ENCODE measurements around the gene ZC3H18. TPM values are rescaled to one million over a fixed set of nuclear protein-coding genes. Genes with fewer than 3 reads are reported as not detected.

ZC3H18 gene
- total and polyA plus RNA-seq, 2 of the 4 experiments (the other 2 are of a cell fraction), result 3.4 to 21.3 TPM

- DNase-seq (no peak), ATAC-seq (ENCODE audit: low read depth) (no peak)
- Histone ChIP-seq H4K8ac (ENCODE audit: low read depth in 2 of 2, low read length in 2 of 2) (no peak overlapping the region), H2BK120ac (ENCODE audit: low read depth, low read length) (no peak overlapping the region), H4K20me1 (ENCODE audit: insufficient read depth, low read length) (no peaks in the 10 kb centered on the region), H2BK5ac (ENCODE audit: low read depth, low read length, poor library complexity, severe bottlenecking) (no peak overlapping the region), H3K4me1 (ENCODE audit: control insufficient read depth, insufficient read depth, low read length) (no peaks in the 10 kb centered on the region), H3K9me1 (ENCODE audit: insufficient read depth, low read length) (no peaks in the 10 kb centered on the region), H2AK5ac (ENCODE audit: low read depth, low read length) (no peak overlapping the region), H3K4me3 (ENCODE audit: insufficient read depth, low read depth, low read length) (no peak overlapping the region), H3K36me3 (ENCODE audit: control insufficient read depth, insufficient read depth, low read length) (peaks cover 8% of the 10 kb centered on the region; the same call in 1 of the 2 replicates), H3K79me1 (ENCODE audit: low read depth in 1 of 2, low read length in 2 of 2) (no peaks in the 10 kb centered on the region), H3K23ac (ENCODE audit: low read depth, low read length) (no peak overlapping the region), H4K5ac (ENCODE audit: low read depth, low read length) (no peak overlapping the region), H3K4ac (ENCODE audit: low read depth, low read length) (no peak overlapping the region), H3K9me3 (ENCODE audit: control insufficient read depth, insufficient read depth, low read length) (no peaks in the 10 kb centered on the region), H2AK9ac (replicated peaks; ENCODE audit: low read depth, low read length, poor library complexity) (no peak overlapping the region), H3K4me2 (ENCODE audit: low read depth, low read length) (no peak overlapping the region), H3K56ac (ENCODE audit: extremely low read depth, insufficient read depth, low read length) (no peak overlapping the region), H2BK15ac (ENCODE audit: low read depth, low read length) (no peak overlapping the region), H4K91ac (ENCODE audit: insufficient read depth, low read depth, low read length) (no peak overlapping the region), H3K14ac (replicated peaks; ENCODE audit: low read depth, low read length) (no peak overlapping the region), H2AFZ (replicated peaks; ENCODE audit: low read length, poor library complexity) (no peak overlapping the region), H3K9ac (ENCODE audit: low read depth, low read length) (no peak overlapping the region), H2BK20ac (ENCODE audit: low read depth, low read length) (no peak overlapping the region), H3K27ac (ENCODE audit: insufficient read depth, low read length) (no peak overlapping the region), H3K27me3 (ENCODE audit: control insufficient read depth, insufficient read depth, low read length) (no peaks in the 10 kb centered on the region), H3K18ac (ENCODE audit: low read depth, low read length) (no peak overlapping the region)
- ChIA-PET POLR2A (ENCODE audit: unreplicated experiment) (no interaction called here), CTCF (interaction anchor here (1.4 kb wide), 1 partner anchor 10 kb away, joined by 4 read pairs; the partner anchor contains the start of gene MVD)
- BruUV-seq (replicated peaks), result no TSS peak
- in situ Hi-C loops (cut with MboI; ENCODE audit: low sequenced_read_pairs) (no loop called here), intact Hi-C loops (cut with micrococcal nuclease) (no loop called here), dilution Hi-C loops (cut with HindIII; ENCODE audit: low sequenced_read_pairs, unreplicated experiment) (no loop called here)
- TF ChIP-seq RAD21 (IDR thresholded peaks at IDR 0.05; ENCODE audit: low read length) (peak; percentile 25; the same call in 1 of the 2 replicates), ELK1 (IDR thresholded peaks at IDR 0.05; ENCODE audit: borderline replicate concordance, low read depth, low read length) (no peak), MXI1 (IDR thresholded peaks at IDR 0.05; ENCODE audit: borderline replicate concordance, low read depth, low read length) (no peak), CTCF (conservative IDR thresholded peaks at IDR 0.05; ENCODE audit: low read depth, low read length) (peak; percentile 26; the same call in 1 of the 2 replicates)
- 44% methylated on average over 5 of the region's 11 CpGs; no CpG with 5 or more reads in 1 of the 2 experiments for WGBS, 2 experiments (ENCODE audit: extremely low coverage in 2 of 2, insufficient read length in 1 of 2)
Observed at GRCh38 chr16:88672776-88673175, 102.6 kb downstream of the ZC3H18 start.
